Activated B cell treated with CpG ODN at 0.5 μM for 24 hours (primary cell): ENCODE data around the gene PRR5L. TPM values are rescaled to one million over a fixed set of nuclear protein-coding genes. Genes with fewer than 3 reads are reported as not detected.

Experiments used
- ATAC-seq: fragments of 200-7000 bp; cut with Tn5 transposase; one replicate; pipeline ENCODE4 v1.10.0; 2021; ENCODE audit warnings: low read depth, mild to moderate bottlenecking, moderate library complexity
- CTCF ChIA-PET: fragments of 350-600 bp; sonication (Branson Sonifier 250); formaldehyde crosslinking; loops from one replicate; lab custom pipeline; 2021; ENCODE audit warnings: antibody characterized with exemption; lab: Charles Lee
- POLR2A ChIA-PET: fragments of 350-600 bp; sonication (Branson Sonifier 250); formaldehyde crosslinking; loops from one replicate; lab custom pipeline; 2021; ENCODE audit warnings: antibody characterized with exemption; lab: Charles Lee
- DNase-seq: peaks from one replicate; pipeline ENCODE4 v3.0.0; 2022
- H3K27ac Mint-ChIP-seq: one replicate; pipeline ENCODE4 v1.8.0; 2020; ENCODE audit warnings: mixed read lengths
- H3K27me3 Mint-ChIP-seq: one replicate; pipeline ENCODE4 v1.8.0; 2021; ENCODE audit warnings: mixed read lengths
- H3K36me3 Mint-ChIP-seq: one replicate; pipeline ENCODE4 v1.8.0; 2021; ENCODE audit warnings: low read depth, mixed read lengths
- H3K4me1 Mint-ChIP-seq: one replicate; pipeline ENCODE4 v1.8.0; 2021; ENCODE audit warnings: mixed read lengths
- H3K4me3 Mint-ChIP-seq: one replicate; pipeline ENCODE4 v1.8.0; 2020; ENCODE audit warnings: mild to moderate bottlenecking, mixed read lengths
- H3K9me3 Mint-ChIP-seq: one replicate; pipeline ENCODE4 v1.8.0; 2020; ENCODE audit warnings: mixed read lengths
- CTCF ChIP-seq: fragments of 200-600 bp; IDR thresholded peaks from one replicate; pipeline ENCODE4 v1.8.0; 2022; ENCODE audit warnings: antibody characterized with exemption, mild to moderate bottlenecking
- intact Hi-C: fragments of 100-400 bp; cut with micrococcal nuclease; formaldehyde crosslinking; loops from one replicate; pipeline ENCODE4 v1.15.1; 2024
- total RNA-seq: library from RNA; stranded (reverse); gene quantifications from 2 replicates; pipeline ENCODE4 v1.2.3, GENCODE V29; 2022

The PRR5L gene
- total RNA-seq, 1 donor from 2014 or later, result 1.0 TPM

- CTCF ChIA-PET, result no interaction called here
- POLR2A ChIA-PET, result no interaction called here
- Mint-ChIP-seq H3K27ac (no peak overlapping the region), H3K4me1 (peaks cover 5% of the 10 kb centered on the region), H3K9me3 (no peaks in the 10 kb centered on the region), H3K4me3 (no peak overlapping the region), H3K27me3 (no peaks in the 10 kb centered on the region), H3K36me3 (peaks cover 61% of the 10 kb centered on the region)
- no peak for ATAC-seq
- no peak for DNase-seq
- intact Hi-C loops, result no loop called here
- no peak for TF ChIP-seq CTCF
These were observed 202.6 kb downstream of the PRR5L start for GRCh38 chr11:36498721-36499120.

- DNase-seq (no peak), ATAC-seq (no peak)
- Mint-ChIP-seq H3K36me3 (peaks cover 61% of the 10 kb centered on the region), H3K4me1 (peaks cover 5% of the 10 kb centered on the region), H3K27ac (no peak overlapping the region), H3K4me3 (no peak overlapping the region), H3K27me3 (no peaks in the 10 kb centered on the region), H3K9me3 (no peaks in the 10 kb centered on the region)
- CTCF ChIA-PET, result no interaction called here
- intact Hi-C loops, result no loop called here
- POLR2A ChIA-PET, result no interaction called here
- no peak for TF ChIP-seq CTCF
These were observed 203.2 kb downstream of the PRR5L start for GRCh38 chr11:36499315-36499714.

- peaks cover 5% of the 10 kb centered on the region for H3K4me1 Mint-ChIP-seq
- intact Hi-C loops, result no loop called here
- no peak overlapping the region for H3K4me3 Mint-ChIP-seq
- CTCF ChIA-PET, result no interaction called here
- DNase-seq (no peak), ATAC-seq (no peak)
- no peaks in the 10 kb centered on the region for H3K27me3 Mint-ChIP-seq
- POLR2A ChIA-PET, result no interaction called here
- peaks cover 59% of the 10 kb centered on the region for H3K36me3 Mint-ChIP-seq
- TF ChIP-seq CTCF, result no peak
- H3K9me3 Mint-ChIP-seq, result no peaks in the 10 kb centered on the region
- no peak overlapping the region for H3K27ac Mint-ChIP-seq
These were observed 204.2 kb downstream of the PRR5L start for GRCh38 chr11:36500315-36500721.

GRCh38 chr11:36501236-36501635 is 205.1 kb downstream of the PRR5L start:
- Mint-ChIP-seq H3K4me1 (peaks cover 5% of the 10 kb centered on the region), H3K27me3 (no peaks in the 10 kb centered on the region), H3K27ac (no peak overlapping the region), H3K36me3 (peaks cover 62% of the 10 kb centered on the region), H3K9me3 (no peaks in the 10 kb centered on the region), H3K4me3 (no peak overlapping the region)
- intact Hi-C loops, result no loop called here
- ChIA-PET CTCF (interaction anchor here (0.7 to 3.5 kb wide), 6 partner anchors 9 to 209 kb away, joined by 3 to 29 read pairs (median 4); partner anchors contain the start of gene TRAF6), POLR2A (no interaction called here)
- no peak for DNase-seq
- no peak for TF ChIP-seq CTCF
- no peak for ATAC-seq

- ATAC-seq (no peak), DNase-seq (no peak)
- Mint-ChIP-seq H3K4me1 (peaks cover 19% of the 10 kb centered on the region), H3K36me3 (peaks cover 35% of the 10 kb centered on the region), H3K27ac (peak overlapping the region; percentile 91), H3K27me3 (no peaks in the 10 kb centered on the region), H3K9me3 (no peaks in the 10 kb centered on the region), H3K4me3 (peak overlapping the region; percentile 97)
- no peak for TF ChIP-seq CTCF
- intact Hi-C loops, result no loop called here
- ChIA-PET POLR2A (no interaction called here), CTCF (interaction anchor here (2.5 to 3.6 kb wide), 3 partner anchors 15 to 216 kb away, joined by 9 to 22 read pairs (median 19); no protein-coding TSS in a partner anchor)
These were observed 211.9 kb downstream of the PRR5L start for GRCh38 chr11:36507824-36508489.
